IMR-90 (cell line): ENCODE measurements around the gene SFXN2. TPM values are rescaled to one million over a fixed set of nuclear protein-coding genes. Genes with fewer than 3 reads are reported as not detected.
A peak's percentile ranks its signal among the peaks of the same experiment; 100 is the strongest.

Source experiments
- ATAC-seq: fragments of 200-7000 bp; cut with Tn5 transposase; 2 replicates; pipeline ENCODE4 v1.9.1; 2020; ENCODE audit warnings: low read depth, mild to moderate bottlenecking, moderate library complexity
- BruUV-seq: library from RNA; stranded (reverse); fragments of 400-500 nt; replicated peaks from 2 replicates; lab custom pipeline; 2021; lab: Mats Ljungman, UMichigan
- CTCF ChIA-PET: fragments of 300-600 bp; formaldehyde crosslinking; extraction: SDS; loops from one replicate; lab custom pipeline; 2021; ENCODE audit warnings: antibody characterized with exemption; lab: Yijun Ruan, JAX
- POLR2A ChIA-PET: fragments of 300-600 bp; sonication (Branson Sonifier 250); formaldehyde crosslinking; loops from one replicate; lab custom pipeline; 2022; ENCODE audit warnings: antibody characterized with exemption; ENCODE audit not compliant: unreplicated experiment; lab: Charles Lee
- DNase-seq: peaks from one replicate; pipeline ENCODE4 v3.0.0; 2013
- H2AFZ ChIP-seq: replicated peaks from 2 replicates; pipeline ENCODE3; 2013; ENCODE audit warnings: low read length, mild to moderate bottlenecking; ENCODE audit not compliant: poor library complexity
- H2AK5ac ChIP-seq: 2 replicates; pipeline ENCODE4 v1.6.1; 2013; ENCODE audit warnings: low read depth, low read length, inconsistent platforms
- H2AK9ac ChIP-seq: replicated peaks from 2 replicates; pipeline ENCODE3; 2013; ENCODE audit warnings: mild to moderate bottlenecking, low read depth, low read length, moderate library complexity; ENCODE audit not compliant: poor library complexity
- H2BK120ac ChIP-seq: 2 replicates; pipeline ENCODE4 v1.6.1; 2013; ENCODE audit warnings: low read depth, low read length, inconsistent platforms
- H2BK15ac ChIP-seq: 3 replicates; pipeline ENCODE4 v1.6.1; 2013; ENCODE audit warnings: low read depth, low read length, inconsistent platforms
- H2BK20ac ChIP-seq: 2 replicates; pipeline ENCODE4 v1.6.1; 2013; ENCODE audit warnings: low read depth, mild to moderate bottlenecking, inconsistent platforms, low read length, moderate library complexity
- H2BK5ac ChIP-seq: 2 replicates; pipeline ENCODE4 v1.6.1; 2013; ENCODE audit warnings: mild to moderate bottlenecking, low read depth, low read length, inconsistent platforms; ENCODE audit not compliant: poor library complexity, severe bottlenecking
- H3K14ac ChIP-seq: replicated peaks from 2 replicates; pipeline ENCODE4 v1.6.1; 2013; ENCODE audit warnings: low read depth, low read length, inconsistent platforms
- H3K18ac ChIP-seq: 2 replicates; pipeline ENCODE4 v1.6.1; 2013; ENCODE audit warnings: low read depth, low read length, control low read depth
- H3K23ac ChIP-seq: 2 replicates; pipeline ENCODE4 v1.6.1; 2013; ENCODE audit warnings: low read depth, low read length, inconsistent platforms
- H3K27ac ChIP-seq: 2 replicates; pipeline ENCODE4 v1.5.1; 2013; ENCODE audit warnings: mild to moderate bottlenecking, control low read depth, low read length; ENCODE audit not compliant: insufficient read depth
- H3K27me3 ChIP-seq: 2 replicates; pipeline ENCODE4 v1.6.1; 2013; ENCODE audit warnings: low read length; ENCODE audit not compliant: control insufficient read depth, insufficient read depth
- H3K36me3 ChIP-seq: 2 replicates; pipeline ENCODE4 v1.6.1; 2013; ENCODE audit warnings: low read length, mixed read lengths; ENCODE audit not compliant: control insufficient read depth, insufficient read depth
- H3K4ac ChIP-seq: 2 replicates; pipeline ENCODE4 v1.6.1; 2013; ENCODE audit warnings: low read depth, low read length, inconsistent platforms
- H3K4me1 ChIP-seq: 2 replicates; pipeline ENCODE4 v1.6.1; 2013; ENCODE audit warnings: low read length, mixed read lengths; ENCODE audit not compliant: control insufficient read depth, insufficient read depth
- H3K4me2 ChIP-seq: 2 replicates; pipeline ENCODE4 v1.6.1; 2013; ENCODE audit warnings: low read depth, mild to moderate bottlenecking, control low read depth, low read length, moderate library complexity
- H3K4me3 ChIP-seq: 2 replicates; pipeline ENCODE4 v1.5.1; 2013; ENCODE audit warnings: low read depth, mild to moderate bottlenecking, control low read depth, low read length, moderate library complexity; ENCODE audit not compliant: insufficient read depth
- H3K56ac ChIP-seq: 2 replicates; pipeline ENCODE4 v1.6.1; 2013; ENCODE audit warnings: low read length, inconsistent platforms; ENCODE audit not compliant: insufficient read depth; ENCODE audit errors: extremely low read depth
- H3K79me1 ChIP-seq, 2 experiments: 2 replicates each; pipeline ENCODE4 v1.6.1; 2013; ENCODE audit warnings: low read length in 2 of 2, inconsistent platforms in 1 of 2, low read depth in 1 of 2
- H3K9ac ChIP-seq: 2 replicates; pipeline ENCODE4 v1.6.1; 2013; ENCODE audit warnings: low read depth, low read length, control low read depth
- H3K9me1 ChIP-seq: 2 replicates; pipeline ENCODE4 v1.6.1; 2013; ENCODE audit warnings: low read length, inconsistent platforms; ENCODE audit not compliant: insufficient read depth
- H3K9me3 ChIP-seq: 2 replicates; pipeline ENCODE4 v1.6.1; 2013; ENCODE audit warnings: low read length; ENCODE audit not compliant: control insufficient read depth, insufficient read depth
- H4K20me1 ChIP-seq: 2 replicates; pipeline ENCODE4 v1.6.1; 2013; ENCODE audit warnings: low read length, inconsistent platforms; ENCODE audit not compliant: insufficient read depth
- H4K5ac ChIP-seq: 2 replicates; pipeline ENCODE4 v1.6.1; 2013; ENCODE audit warnings: mild to moderate bottlenecking, low read depth, low read length, control low read depth
- H4K8ac ChIP-seq, 2 experiments: 2 replicates each; pipeline ENCODE4 v1.6.1; 2013; ENCODE audit warnings: low read depth in 2 of 2, low read length in 2 of 2, control low read depth in 1 of 2, inconsistent platforms in 1 of 2
- H4K91ac ChIP-seq: 2 replicates; pipeline ENCODE4 v1.6.1; 2013; ENCODE audit warnings: low read depth, low read length, inconsistent platforms; ENCODE audit not compliant: insufficient read depth
- BHLHE40 ChIP-seq: fragments of 150-350 bp; IDR thresholded peaks from 2 replicates; pipeline ENCODE4 v1.6.1; 2016; ENCODE audit warnings: mild to moderate bottlenecking, low read depth, low read length
- CHD1 ChIP-seq: IDR thresholded peaks from 2 replicates; pipeline ENCODE4 v1.6.1; 2012; ENCODE audit warnings: low read depth, low read length, improper control_type of control experiment
- FOS ChIP-seq: fragments of 150-350 bp; IDR thresholded peaks from 2 replicates; pipeline ENCODE4 v1.6.1; 2016; ENCODE audit warnings: low read depth, low read length
- MAFK ChIP-seq: IDR thresholded peaks from 2 replicates; pipeline ENCODE4 v1.6.1; 2012; ENCODE audit warnings: low read depth, low read length, improper control_type of control experiment
- MAZ ChIP-seq: IDR thresholded peaks from 2 replicates; pipeline ENCODE4 v1.6.1; 2012; ENCODE audit warnings: low read depth, mild to moderate bottlenecking, low read length, improper control_type of control experiment, moderate library complexity, borderline replicate concordance
- MXI1 ChIP-seq: IDR thresholded peaks from 2 replicates; pipeline ENCODE4 v1.6.1; 2012; ENCODE audit warnings: low read depth, mild to moderate bottlenecking, low read length, moderate library complexity, borderline replicate concordance
- NFE2L2 ChIP-seq: fragments of 150-350 bp; IDR thresholded peaks from 2 replicates; pipeline ENCODE4 v1.6.1; 2016; ENCODE audit warnings: low read depth, mild to moderate bottlenecking, low read length
- POLR2A ChIP-seq: IDR thresholded peaks from 2 replicates; pipeline ENCODE4 v1.6.1; 2012; ENCODE audit warnings: mild to moderate bottlenecking, low read depth, low read length
- RAD21 ChIP-seq: IDR thresholded peaks from 2 replicates; pipeline ENCODE4 v1.6.1; 2012; ENCODE audit warnings: low read length, improper control_type of control experiment
- RCOR1 ChIP-seq: IDR thresholded peaks from 2 replicates; pipeline ENCODE4 v1.6.1; 2012; ENCODE audit warnings: mild to moderate bottlenecking, low read length, improper control_type of control experiment; ENCODE audit not compliant: insufficient replicate concordance
- RFX5 ChIP-seq: IDR thresholded peaks from 2 replicates; pipeline ENCODE4 v1.8.0; 2012; ENCODE audit warnings: low read depth, mild to moderate bottlenecking, low read length, moderate library complexity
- SMC3 ChIP-seq: fragments of 150-350 bp; IDR thresholded peaks from 2 replicates; pipeline ENCODE4 v1.6.1; 2016; ENCODE audit warnings: low read depth, mild to moderate bottlenecking, antibody characterized with exemption, low read length, moderate library complexity
- WGBS, 2 experiments: methylation state at CpG; one replicate each; pipeline versions ENCODE4 v1.1.5 to v1.1.7; 2013; ENCODE audit warnings: missing lambda C conversion rate in 2 of 2; ENCODE audit not compliant: insufficient read length in 1 of 2; ENCODE audit errors: extremely low coverage in 2 of 2; 5-methylcytosine and 5-hydroxymethylcytosine counted together
- dilution Hi-C: fragments of 300-500 bp; cut with HindIII; formaldehyde crosslinking; loops from one replicate; pipeline ENCODE4 v1.14.3; 2018; ENCODE audit warnings: low sequenced_read_pairs; ENCODE audit not compliant: unreplicated experiment
- in situ Hi-C: fragments of 300-500 bp; cut with MboI; formaldehyde crosslinking; loops from 3 replicates; pipeline ENCODE4 v1.14.3; 2019; ENCODE audit warnings: low sequenced_read_pairs, inconsistent platforms, mixed read lengths
- intact Hi-C: fragments of 100-400 bp; cut with micrococcal nuclease; formaldehyde crosslinking; loops from 2 replicates; pipeline ENCODE4 v1.10.0; 2022
- polyA plus RNA-seq, 3 experiments: library from polyadenylated mRNA; depleted of rRNA; stranded (reverse); fragments of >200 nt; gene quantifications; 2 replicates each; pipeline ENCODE4 v1.2.3, GENCODE V29; 2012; ENCODE audit warnings: low replicate concordance in 1 of 3
- total RNA-seq: library from RNA; depleted of rRNA; stranded (reverse); fragments of >200 nt; gene quantifications from 2 replicates; pipeline ENCODE4 v1.2.3, GENCODE V29; 2012
- TF ChIP-seq, protein P1 (sequence below): conservative IDR thresholded peaks from 2 replicates; pipeline ENCODE4 v1.5.1; 2012; ENCODE audit warnings: mild to moderate bottlenecking, low read depth, low read length, improper control_type of control experiment
- TF ChIP-seq, protein P2 (sequence below): fragments of 150-350 bp; IDR thresholded peaks from 2 replicates; pipeline ENCODE4 v1.6.1; 2017; ENCODE audit warnings: mild to moderate bottlenecking, antibody characterized with exemption, low read length, low read depth
- TF ChIP-seq, protein P3 (sequence below): fragments of 150-350 bp; IDR thresholded peaks from 2 replicates; pipeline ENCODE4 v1.6.1; 2016; ENCODE audit warnings: low read depth, mild to moderate bottlenecking, low read length, moderate library complexity, borderline replicate concordance

The SFXN2 gene
- total and polyA plus RNA-seq, 2 of the 4 experiments (the other 2 are of a cell fraction), result 6.9 to 11.7 TPM

DNA sequence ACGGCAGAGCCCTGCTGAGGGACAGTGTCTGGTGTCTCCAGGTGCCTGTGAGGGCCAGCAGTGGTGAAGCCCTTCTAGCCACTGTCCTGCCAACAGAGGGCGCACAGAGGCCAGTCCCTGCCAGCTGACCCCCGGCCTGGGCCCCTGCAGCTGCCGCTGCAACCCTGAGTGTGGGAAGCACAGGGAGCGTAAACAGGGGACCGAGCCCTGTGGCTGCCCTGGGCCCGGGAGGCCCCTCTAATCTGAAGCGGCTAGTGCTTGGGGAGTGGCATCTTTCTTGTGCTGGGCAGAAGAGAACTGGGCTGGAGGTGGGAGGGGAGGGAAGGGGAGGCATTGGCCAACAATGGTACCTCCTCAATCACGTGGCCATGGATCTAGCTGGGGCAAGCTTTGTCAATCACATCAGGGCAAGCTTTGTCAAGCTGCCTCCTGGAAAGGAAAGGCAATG is 35.6 kb upstream of the SFXN2 start:
- WGBS, 2 experiments, result 11% methylated on average over 5 of the region's 9 CpGs; no CpG with 5 or more reads in 1 of the 2 experiments
- ChIA-PET POLR2A (no interaction called here), CTCF (interaction anchor here (0.5 to 2.9 kb wide), 11 partner anchors 9 to 52 kb away, joined by 3 to 14 read pairs (median 4); partner anchors contain the start of genes ARL3 and SFXN2)
- H3K4ac ChIP-seq, result peak overlapping the region; percentile 77
- peak overlapping the region; percentile 85 for H2AFZ ChIP-seq
- peak overlapping the region in 1 of 2 experiments; percentile 27; a peak in 1 of 4 replicates for H4K8ac ChIP-seq
- H3K56ac ChIP-seq, result no peak overlapping the region
- H2AK9ac ChIP-seq, result peak overlapping the region; percentile 47
- H4K91ac ChIP-seq, result peak overlapping the region; percentile 20
- no peak overlapping the region for H2BK5ac ChIP-seq
- H3K36me3 ChIP-seq, result peaks cover 9% of the 10 kb centered on the region; the same call in 1 of the 2 replicates
- in situ Hi-C loops (no loop called here), dilution Hi-C loops (no loop called here), intact Hi-C loops (loop anchor here (2.0 kb wide), 1 partner anchor 34 kb away; no protein-coding TSS in a partner anchor)
- ATAC-seq, result peak; percentile 40
- H3K4me1 ChIP-seq, result peaks cover 44% of the 10 kb centered on the region
- no peaks in the 10 kb centered on the region for H3K9me3 ChIP-seq
- no peaks in the 10 kb centered on the region for H4K20me1 ChIP-seq
- peaks cover 23% of the 10 kb centered on the region for H3K9me1 ChIP-seq
- peak overlapping the region; percentile 31; the same call in 1 of the 2 replicates for H3K23ac ChIP-seq
- peak overlapping the region; percentile 41 for H3K4me2 ChIP-seq
- DNase-seq, result peak; percentile 52
- H3K9ac ChIP-seq, result no peak overlapping the region
- peaks cover 9 to 42% of the 10 kb centered on the region in 2 experiments; a peak in 3 of 4 replicates for H3K79me1 ChIP-seq
- no peak overlapping the region for H3K4me3 ChIP-seq
- H2BK20ac ChIP-seq, result 0 out of 2 replicates have a peak overlapping the region, but pooled peaks have one; percentile 75
- H3K27me3 ChIP-seq, result no peaks in the 10 kb centered on the region
- peak overlapping the region; percentile 81; the same call in 1 of the 3 replicates for H2BK15ac ChIP-seq
- H2BK120ac ChIP-seq, result peak overlapping the region; percentile 34; the same call in 1 of the 2 replicates
- H4K5ac ChIP-seq, result 0 out of 2 replicates have a peak overlapping the region, but pooled peaks have one; percentile 44
- H3K14ac ChIP-seq, result peak overlapping the region; percentile 30
- peak overlapping the region; percentile 87 for H2AK5ac ChIP-seq
- H3K18ac ChIP-seq, result peak overlapping the region; percentile 13
- peak overlapping the region; percentile 15 for H3K27ac ChIP-seq
- no TSS peak for BruUV-seq
- TF ChIP-seq MAFK (no peak), FOS (no peak), SMC3 (peak; percentile 72), RCOR1 (no peak), RAD21 (peak; percentile 70), MXI1 (no peak), MAZ (peak; percentile 64; the same call in 1 of the 2 replicates), RFX5 (no peak), BHLHE40 (0 out of 2 replicates have a peak, but pooled peaks have one; percentile 10), CHD1 (no peak), NFE2L2 (no peak), POLR2A (no peak)
- TF ChIP-seq, protein P1, sequence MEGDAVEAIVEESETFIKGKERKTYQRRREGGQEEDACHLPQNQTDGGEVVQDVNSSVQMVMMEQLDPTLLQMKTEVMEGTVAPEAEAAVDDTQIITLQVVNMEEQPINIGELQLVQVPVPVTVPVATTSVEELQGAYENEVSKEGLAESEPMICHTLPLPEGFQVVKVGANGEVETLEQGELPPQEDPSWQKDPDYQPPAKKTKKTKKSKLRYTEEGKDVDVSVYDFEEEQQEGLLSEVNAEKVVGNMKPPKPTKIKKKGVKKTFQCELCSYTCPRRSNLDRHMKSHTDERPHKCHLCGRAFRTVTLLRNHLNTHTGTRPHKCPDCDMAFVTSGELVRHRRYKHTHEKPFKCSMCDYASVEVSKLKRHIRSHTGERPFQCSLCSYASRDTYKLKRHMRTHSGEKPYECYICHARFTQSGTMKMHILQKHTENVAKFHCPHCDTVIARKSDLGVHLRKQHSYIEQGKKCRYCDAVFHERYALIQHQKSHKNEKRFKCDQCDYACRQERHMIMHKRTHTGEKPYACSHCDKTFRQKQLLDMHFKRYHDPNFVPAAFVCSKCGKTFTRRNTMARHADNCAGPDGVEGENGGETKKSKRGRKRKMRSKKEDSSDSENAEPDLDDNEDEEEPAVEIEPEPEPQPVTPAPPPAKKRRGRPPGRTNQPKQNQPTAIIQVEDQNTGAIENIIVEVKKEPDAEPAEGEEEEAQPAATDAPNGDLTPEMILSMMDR, result peak; percentile 76
- TF ChIP-seq, protein P2, sequence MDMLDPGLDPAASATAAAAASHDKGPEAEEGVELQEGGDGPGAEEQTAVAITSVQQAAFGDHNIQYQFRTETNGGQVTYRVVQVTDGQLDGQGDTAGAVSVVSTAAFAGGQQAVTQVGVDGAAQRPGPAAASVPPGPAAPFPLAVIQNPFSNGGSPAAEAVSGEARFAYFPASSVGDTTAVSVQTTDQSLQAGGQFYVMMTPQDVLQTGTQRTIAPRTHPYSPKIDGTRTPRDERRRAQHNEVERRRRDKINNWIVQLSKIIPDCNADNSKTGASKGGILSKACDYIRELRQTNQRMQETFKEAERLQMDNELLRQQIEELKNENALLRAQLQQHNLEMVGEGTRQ, result no peak; the same call in 1 of the 2 replicates
- TF ChIP-seq, protein P3, sequence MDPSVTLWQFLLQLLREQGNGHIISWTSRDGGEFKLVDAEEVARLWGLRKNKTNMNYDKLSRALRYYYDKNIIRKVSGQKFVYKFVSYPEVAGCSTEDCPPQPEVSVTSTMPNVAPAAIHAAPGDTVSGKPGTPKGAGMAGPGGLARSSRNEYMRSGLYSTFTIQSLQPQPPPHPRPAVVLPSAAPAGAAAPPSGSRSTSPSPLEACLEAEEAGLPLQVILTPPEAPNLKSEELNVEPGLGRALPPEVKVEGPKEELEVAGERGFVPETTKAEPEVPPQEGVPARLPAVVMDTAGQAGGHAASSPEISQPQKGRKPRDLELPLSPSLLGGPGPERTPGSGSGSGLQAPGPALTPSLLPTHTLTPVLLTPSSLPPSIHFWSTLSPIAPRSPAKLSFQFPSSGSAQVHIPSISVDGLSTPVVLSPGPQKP, result no peak
